Measurements from ENCODE around the gene GRPEL1. TPM values are rescaled to one million over a fixed set of nuclear protein-coding genes. Genes with fewer than 3 reads are reported as not detected.

The GRPEL1 gene
- polyA plus RNA-seq (ENCODE audit: low read depth in 6 of 6) = 10 to 100 TPM; 29.8 to 36.1 (median 32.2) TPM

GRCh38 chr4:7067452-7068278 is at the start of gene GRPEL1:
TSS of gene GRPEL1 (minus strand) at chr4:7068064. CDS start at chr4:7068032, 32 bp downstream.
- Mint-ChIP-seq H3K36me3 (peaks cover 0 to 12% of the 10 kb centered on the region in 2 donors), H3K4me1 (peaks cover 34 to 52% (median 51%) of the 10 kb centered on the region in 3 donors), H3K27ac (peak within 1 kb of the TSS; percentile 87 to 97 (median 94)), H3K9me3 (no peaks in the 10 kb centered on the region), H3K4me3 (peak within 1 kb of the TSS; percentile 90 to 98 (median 97)), H3K27me3 (peaks cover 0 to 6% (median 3%) of the 10 kb centered on the region in 3 donors)
- DNase-seq = peak; percentile 100
- peak; percentile 86 for ATAC-seq (ENCODE audit: low read depth in 2 of 2)

DNA sequence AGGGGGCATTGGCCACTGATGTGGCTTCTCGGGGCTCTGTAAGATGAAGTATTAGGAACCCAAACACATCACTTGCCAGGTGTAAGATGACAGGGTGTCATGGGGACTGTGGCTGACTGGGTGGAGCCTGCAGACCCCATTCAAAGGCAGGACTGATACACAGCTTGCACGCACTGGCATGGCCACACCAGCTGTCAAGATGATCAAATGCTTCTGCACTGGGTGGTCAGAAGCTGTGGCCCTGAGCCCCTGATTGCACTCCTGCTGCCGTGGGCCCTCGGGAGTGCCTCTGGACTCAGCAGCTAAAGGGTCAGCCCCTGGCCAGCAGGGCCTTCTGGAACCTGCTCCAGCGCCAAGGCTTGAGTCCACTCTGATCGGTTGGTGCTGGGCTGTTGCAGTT is 48.8 kb upstream of the GRPEL1 start:
- H3K27ac Mint-ChIP-seq = no peak overlapping the region
- ATAC-seq (ENCODE audit: low read depth in 2 of 2) = no peak
- no peaks in the 10 kb centered on the region for H3K4me1 Mint-ChIP-seq
- no peak overlapping the region for H3K4me3 Mint-ChIP-seq
- no peak for DNase-seq
- peaks cover 19 to 40% (median 26%) of the 10 kb centered on the region in 3 donors for H3K27me3 Mint-ChIP-seq
- peaks cover 0 to 13% (median 11%) of the 10 kb centered on the region in 7 donors for H3K9me3 Mint-ChIP-seq
- H3K36me3 Mint-ChIP-seq = peaks cover 0 to 23% of the 10 kb centered on the region in 2 donors

DNA sequence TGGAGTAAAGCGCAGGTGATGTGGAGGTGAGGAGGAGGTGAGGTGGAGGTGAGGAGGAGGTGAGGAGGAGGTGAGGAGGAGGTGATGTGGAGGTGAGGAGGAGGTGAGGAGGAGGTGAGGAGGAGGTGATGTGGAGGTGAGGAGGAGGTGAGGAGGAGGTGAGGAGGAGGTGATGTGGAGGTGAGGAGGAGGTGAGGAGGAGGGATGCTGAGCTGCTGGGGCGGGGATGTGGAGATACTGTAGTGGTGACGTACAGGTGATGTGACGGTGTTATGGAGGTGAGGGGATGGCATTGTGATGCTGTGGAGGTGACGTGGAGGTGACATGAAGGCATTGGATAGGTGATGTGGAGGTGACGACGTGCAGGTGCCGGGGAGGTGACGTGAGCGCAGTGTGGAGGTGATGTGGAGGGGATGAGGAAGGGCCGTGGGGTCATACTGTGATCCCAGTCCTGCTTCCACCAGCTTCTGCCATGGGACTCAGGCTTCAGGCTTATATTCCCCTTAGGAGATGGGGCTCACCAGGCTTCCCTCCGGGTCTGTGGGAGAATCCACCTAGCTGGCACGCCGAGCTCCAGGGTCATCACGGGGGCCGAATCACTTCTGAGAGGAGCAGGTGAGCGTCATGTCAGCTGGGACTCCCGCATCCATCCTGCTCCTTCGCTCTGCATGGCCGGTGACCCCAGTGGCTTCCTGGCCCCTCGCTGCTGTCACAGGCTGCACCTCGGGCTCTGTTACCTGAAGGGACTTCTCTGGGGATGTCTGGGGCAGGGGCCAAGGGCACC is 47.9 kb upstream of the GRPEL1 start:
- peaks cover 0 to 15% (median 11%) of the 10 kb centered on the region in 7 donors for H3K9me3 Mint-ChIP-seq
- H3K4me3 Mint-ChIP-seq = peak overlapping the region in 1 of 8 donors; percentile 51
- peaks cover 0 to 23% of the 10 kb centered on the region in 2 donors for H3K36me3 Mint-ChIP-seq
- H3K4me1 Mint-ChIP-seq = no peaks in the 10 kb centered on the region
- ATAC-seq (ENCODE audit: low read depth in 2 of 2) (no peak), DNase-seq (no peak)
- H3K27me3 Mint-ChIP-seq = peaks cover 19 to 40% (median 30%) of the 10 kb centered on the region in 3 donors
- no peak overlapping the region for H3K27ac Mint-ChIP-seq

GRCh38 chr4:7112656-7113055 is 44.8 kb upstream of the GRPEL1 start:
- ATAC-seq (ENCODE audit: low read depth in 2 of 2) (no peak), DNase-seq (no peak)
- H3K4me1 Mint-ChIP-seq = peaks cover 0 to 3% (median 0%) of the 10 kb centered on the region in 3 donors
- H3K36me3 Mint-ChIP-seq = peaks cover 0 to 9% of the 10 kb centered on the region in 2 donors
- H3K27ac Mint-ChIP-seq = no peak overlapping the region
- peaks cover 8 to 29% (median 27%) of the 10 kb centered on the region in 3 donors for H3K27me3 Mint-ChIP-seq
- H3K9me3 Mint-ChIP-seq = peaks cover under 1 to 14% (median 3%) of the 10 kb centered on the region in 7 donors
- no peak overlapping the region for H3K4me3 Mint-ChIP-seq

DNA sequence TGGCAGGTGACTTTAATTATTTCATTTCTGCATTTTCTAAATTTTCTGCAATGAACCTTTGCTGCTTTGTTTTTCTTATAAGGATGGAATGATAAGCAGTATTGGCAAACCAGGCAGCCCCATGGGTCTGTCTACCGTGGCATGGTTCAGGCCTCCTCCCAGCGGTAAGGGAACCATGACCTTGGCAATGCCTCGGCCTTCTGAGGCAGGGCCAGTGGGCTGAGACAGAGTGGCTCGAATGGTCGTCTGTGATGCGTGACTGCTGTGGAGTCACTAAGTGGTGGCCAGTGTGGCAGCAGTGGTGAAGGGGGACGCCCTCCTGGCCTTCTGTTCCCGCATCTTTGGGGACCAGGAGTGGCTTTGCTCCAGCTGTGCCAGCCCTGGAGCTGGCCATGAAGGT is 43.6 kb upstream of the GRPEL1 start:
- peaks cover 0 to 6% of the 10 kb centered on the region in 2 donors for H3K36me3 Mint-ChIP-seq
- H3K27me3 Mint-ChIP-seq = peaks cover 5 to 33% (median 26%) of the 10 kb centered on the region in 3 donors
- H3K27ac Mint-ChIP-seq = peak overlapping the region in 1 of 6 donors; percentile 83
- no peak for ATAC-seq (ENCODE audit: low read depth in 2 of 2)
- H3K4me1 Mint-ChIP-seq = peaks cover 0 to 3% (median 0%) of the 10 kb centered on the region in 3 donors
- H3K9me3 Mint-ChIP-seq = peaks cover 0 to 9% (median 2%) of the 10 kb centered on the region in 7 donors
- no peak for DNase-seq
- no peak overlapping the region for H3K4me3 Mint-ChIP-seq

DNA sequence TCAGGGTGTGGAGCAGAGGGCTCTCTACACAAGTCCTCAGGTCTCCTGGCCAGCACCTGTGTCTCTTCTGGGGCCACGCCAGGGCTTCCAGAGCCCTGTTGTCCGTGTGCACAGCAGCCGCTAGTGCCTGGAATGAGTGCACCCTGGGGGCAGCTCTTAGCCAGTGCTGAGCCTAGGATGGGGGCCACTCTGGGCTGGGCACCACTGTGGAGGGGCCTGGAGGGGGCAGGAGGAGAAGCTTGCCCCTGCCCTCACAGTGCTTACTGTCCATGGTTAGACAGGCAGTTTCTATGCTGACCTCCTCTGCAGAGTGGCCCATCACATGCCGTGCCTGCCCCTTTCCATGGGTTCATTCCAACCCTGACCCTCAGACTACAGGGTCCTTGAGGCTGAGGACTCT is 42.7 kb upstream of the GRPEL1 start:
- ATAC-seq (ENCODE audit: low read depth in 2 of 2) (no peak), DNase-seq (no peak)
- peaks cover 0 to 6% of the 10 kb centered on the region in 2 donors for H3K36me3 Mint-ChIP-seq
- peaks cover 1 to 33% (median 21%) of the 10 kb centered on the region in 3 donors for H3K27me3 Mint-ChIP-seq
- no peak overlapping the region for H3K27ac Mint-ChIP-seq
- peaks cover 0 to 9% (median 2%) of the 10 kb centered on the region in 7 donors for H3K9me3 Mint-ChIP-seq
- H3K4me3 Mint-ChIP-seq = no peak overlapping the region
- peaks cover 0 to 3% (median 0%) of the 10 kb centered on the region in 3 donors for H3K4me1 Mint-ChIP-seq

DNA sequence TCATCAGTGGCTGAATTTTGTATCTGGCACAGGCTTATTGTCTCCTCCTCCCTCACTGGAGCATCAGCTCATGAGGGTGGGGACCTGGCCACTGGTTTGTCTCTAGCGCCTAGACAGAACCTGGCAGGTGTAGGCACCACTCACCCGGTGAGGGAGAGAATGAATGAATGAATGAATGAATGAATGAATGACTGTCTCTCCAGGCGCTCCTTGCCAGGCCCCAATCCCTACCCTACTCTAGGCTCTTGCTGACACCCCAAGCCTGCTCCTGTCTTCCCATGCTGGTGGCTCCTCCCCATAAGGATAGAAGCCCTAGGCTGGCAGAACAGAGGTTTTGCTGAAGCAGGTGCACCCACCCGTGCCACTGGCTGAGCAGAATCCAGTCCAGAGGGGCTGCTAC is 41.3 kb upstream of the GRPEL1 start:
- no peaks in the 10 kb centered on the region for H3K36me3 Mint-ChIP-seq
- ATAC-seq (ENCODE audit: low read depth in 2 of 2) = no peak

GRCh38 chr4:7108660-7109059 is 40.8 kb upstream of the GRPEL1 start:
- no peak for DNase-seq
- Mint-ChIP-seq H3K36me3 (no peaks in the 10 kb centered on the region), H3K9me3 (peaks cover 0 to 6% (median 2%) of the 10 kb centered on the region in 7 donors), H3K27ac (no peak overlapping the region), H3K4me1 (peaks cover 0 to 9% (median under 1%) of the 10 kb centered on the region in 3 donors), H3K4me3 (no peak overlapping the region), H3K27me3 (peaks cover 0 to 33% (median 14%) of the 10 kb centered on the region in 3 donors)
- no peak for ATAC-seq (ENCODE audit: low read depth in 2 of 2)

More for the DNA sequence above, 41.3 kb upstream of the GRPEL1 start:
- no peak for DNase-seq
- Mint-ChIP-seq H3K4me1 (peaks cover 0 to 7% (median 0%) of the 10 kb centered on the region in 3 donors), H3K27me3 (peaks cover 0 to 33% (median 14%) of the 10 kb centered on the region in 3 donors), H3K27ac (no peak overlapping the region), H3K9me3 (peaks cover 0 to 6% (median 2%) of the 10 kb centered on the region in 7 donors), H3K4me3 (peak overlapping the region in 1 of 8 donors; percentile 72)

DNA sequence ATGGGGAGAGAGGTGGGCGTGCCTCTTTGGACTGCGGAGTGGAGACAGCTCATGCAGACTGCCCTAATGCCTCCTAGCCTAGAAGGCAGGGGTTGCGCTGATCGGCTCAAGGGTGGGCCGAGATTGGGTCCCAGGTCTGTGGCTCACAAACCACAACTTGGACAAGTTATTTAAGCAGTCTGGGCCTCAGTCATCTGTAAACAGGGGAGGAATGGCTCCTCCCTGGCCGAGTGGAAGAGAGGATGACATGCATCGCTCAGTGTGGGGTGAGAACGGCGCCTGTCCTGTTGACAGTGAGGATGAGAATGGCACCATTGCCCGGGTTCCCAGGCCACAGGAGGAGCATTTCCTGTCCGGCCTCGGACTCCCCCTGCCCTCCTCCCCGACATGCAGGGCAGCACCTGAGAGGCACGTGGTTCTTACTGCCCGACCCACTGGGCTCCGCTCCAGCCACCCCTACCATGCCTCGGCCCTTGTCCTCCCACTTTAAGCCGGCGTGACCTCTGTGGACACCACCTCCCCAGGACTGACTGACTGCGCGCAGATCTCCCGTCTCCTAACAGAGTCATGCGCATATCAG is 40.3 kb upstream of the GRPEL1 start:
- H3K27me3 Mint-ChIP-seq = peaks cover 0 to 33% (median 14%) of the 10 kb centered on the region in 3 donors
- H3K9me3 Mint-ChIP-seq = peaks cover 0 to 6% (median 2%) of the 10 kb centered on the region in 7 donors
- ATAC-seq (ENCODE audit: low read depth in 2 of 2) (no peak), DNase-seq (no peak)
- H3K4me3 Mint-ChIP-seq = no peak overlapping the region
- H3K27ac Mint-ChIP-seq = no peak overlapping the region
- H3K4me1 Mint-ChIP-seq = peaks cover 5 to 14% (median 5%) of the 10 kb centered on the region in 3 donors
- no peaks in the 10 kb centered on the region for H3K36me3 Mint-ChIP-seq

GRCh38 chr4:7107166-7107905 is 39.5 kb upstream of the GRPEL1 start:
- peaks cover 8 to 22% (median 13%) of the 10 kb centered on the region in 3 donors for H3K4me1 Mint-ChIP-seq
- H3K27ac Mint-ChIP-seq = no peak overlapping the region
- peaks cover 0 to 6% (median 2%) of the 10 kb centered on the region in 7 donors for H3K9me3 Mint-ChIP-seq
- no peaks in the 10 kb centered on the region for H3K36me3 Mint-ChIP-seq
- H3K27me3 Mint-ChIP-seq = peaks cover 0 to 33% (median 13%) of the 10 kb centered on the region in 3 donors
- no peak for ATAC-seq (ENCODE audit: low read depth in 2 of 2)
- DNase-seq = no peak
- H3K4me3 Mint-ChIP-seq = no peak overlapping the region

- ATAC-seq (ENCODE audit: low read depth in 2 of 2) (no peak), DNase-seq (no peak)
- Mint-ChIP-seq H3K27me3 (peaks cover 0 to 23% (median 8%) of the 10 kb centered on the region in 3 donors), H3K9me3 (peaks cover 0 to 3% (median 0%) of the 10 kb centered on the region in 7 donors), H3K4me3 (peak overlapping the region in 2 of 8 donors; percentile 85 to 86), H3K36me3 (no peaks in the 10 kb centered on the region), H3K4me1 (peaks cover 13 to 32% (median 21%) of the 10 kb centered on the region in 3 donors), H3K27ac (peak overlapping the region in 3 of 6 donors; percentile 49 to 68 (median 63))
Measured at GRCh38 chr4:7105276-7105675, 37.4 kb upstream of the GRPEL1 start.

- Mint-ChIP-seq H3K4me1 (peaks cover 13 to 32% (median 21%) of the 10 kb centered on the region in 3 donors), H3K27ac (peak overlapping the region in 2 of 6 donors; percentile 63 to 75), H3K27me3 (peaks cover 0 to 23% (median 8%) of the 10 kb centered on the region in 3 donors), H3K9me3 (no peaks in the 10 kb centered on the region), H3K36me3 (no peaks in the 10 kb centered on the region), H3K4me3 (peak overlapping the region; percentile 18 to 93 (median 86))
- ATAC-seq (ENCODE audit: low read depth in 2 of 2) (no peak), DNase-seq (no peak)
Measured at GRCh38 chr4:7104366-7105031, 36.6 kb upstream of the GRPEL1 start.

All from naive B cell (primary cell).